GM21786 (cell line): ENCODE results near the gene EPM2A.

Experiments
- ATAC-seq: cut with Tn5 transposase; IDR thresholded peaks from one replicate; pipeline ENCODE4 v1.9.1; 2021; ENCODE audit not compliant: unreplicated experiment

Gene EPM2A

GRCh38 chr6:145681965-145682364 lies 53.4 kb downstream of the EPM2A start:
- ATAC-seq, result no peak

DNA sequence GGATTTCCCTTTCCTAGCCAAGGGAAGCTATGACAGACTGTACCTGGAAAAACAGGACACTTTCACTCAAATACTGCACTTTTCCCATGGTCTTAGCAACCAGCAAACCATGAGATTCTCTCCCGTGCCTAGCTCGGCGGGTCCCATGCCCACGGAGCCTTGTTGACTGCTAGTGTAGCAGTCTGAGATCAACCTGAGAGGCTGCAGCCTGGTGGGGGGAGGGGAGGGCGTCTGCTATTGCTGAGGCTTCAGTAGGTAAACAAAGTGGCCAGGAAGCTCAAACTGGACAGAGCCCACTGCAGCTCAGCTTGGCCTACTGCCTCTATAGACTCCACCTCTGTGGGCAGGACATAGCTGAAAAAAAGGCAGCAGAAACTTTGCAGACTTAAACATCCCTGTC lies 61.8 kb downstream of the EPM2A start:
- no peak for ATAC-seq

- ATAC-seq, result no peak
Measured at GRCh38 chr6:145670311-145670710, 65.0 kb downstream of the EPM2A start.

- ATAC-seq, result no peak
Measured at GRCh38 chr6:145669627-145670034, 65.7 kb downstream of the EPM2A start.

GRCh38 chr6:145668844-145669243 lies 66.5 kb downstream of the EPM2A start:
- ATAC-seq, result no peak

DNA sequence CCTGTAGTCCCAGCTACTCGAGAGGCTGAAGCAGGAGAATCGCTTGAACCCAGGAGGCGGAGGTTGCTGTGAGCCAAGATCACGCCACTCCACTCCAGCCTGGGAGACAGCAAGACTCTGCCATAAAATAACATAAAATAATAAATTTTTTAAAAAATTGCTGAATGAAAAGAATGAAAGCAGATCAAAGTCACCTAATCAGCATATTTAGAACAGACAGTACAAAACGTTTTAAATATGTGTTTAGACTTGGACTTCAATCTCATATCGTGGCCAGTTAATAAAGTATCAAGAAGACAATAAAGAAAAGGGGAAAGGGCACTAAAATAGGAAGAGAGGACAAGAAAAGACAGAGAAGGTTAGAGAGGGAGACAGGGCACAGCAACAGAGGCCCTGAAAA lies 74.6 kb downstream of the EPM2A start:
- no peak for ATAC-seq

DNA sequence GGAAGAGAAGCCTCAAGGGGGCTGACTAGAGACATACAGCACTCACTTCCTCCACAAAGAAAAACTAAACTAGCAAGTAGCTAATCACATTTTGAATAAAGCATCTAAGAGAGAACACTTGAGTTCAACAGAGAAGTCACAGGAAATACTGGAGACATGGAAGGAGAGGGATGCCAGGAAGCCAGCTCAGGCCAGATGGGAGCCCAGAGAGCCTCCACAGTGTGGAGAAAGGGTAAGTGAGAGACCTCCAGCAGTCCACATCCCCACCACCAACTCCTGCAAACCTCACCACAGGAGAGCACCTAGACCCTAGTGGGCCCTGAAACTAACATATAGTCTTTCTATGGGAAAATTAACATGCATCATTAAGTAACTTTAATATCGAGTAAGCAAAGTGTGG lies 79.2 kb downstream of the EPM2A start:
- no peak for ATAC-seq

- ATAC-seq, result no peak
Measured at GRCh38 chr6:145652572-145652971, 82.7 kb downstream of the EPM2A start.

DNA sequence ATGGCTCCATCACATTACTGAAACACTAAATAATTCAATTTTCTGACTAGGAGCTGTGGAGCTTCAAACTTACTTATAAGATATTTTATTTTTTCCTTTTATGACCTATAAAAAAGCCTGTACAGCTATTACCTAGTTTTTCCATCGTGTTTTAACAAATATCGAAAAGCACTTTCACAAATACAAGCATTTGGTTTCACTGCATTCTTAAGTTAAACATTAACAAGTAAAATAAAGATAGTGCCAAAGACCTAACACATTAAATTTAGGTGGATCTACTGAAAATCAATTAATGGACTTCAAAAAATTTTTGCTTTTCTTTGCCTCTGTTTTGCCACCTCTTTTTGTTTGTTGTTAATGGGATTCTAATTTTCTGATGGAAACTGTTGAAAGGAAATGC lies 83.3 kb downstream of the EPM2A start:
- ATAC-seq, result no peak

- no peak for ATAC-seq
Measured at GRCh38 chr6:145648149-145648548, 87.2 kb downstream of the EPM2A start.

GRCh38 chr6:145647602-145648001 lies 87.7 kb downstream of the EPM2A start:
- ATAC-seq, result no peak

DNA sequence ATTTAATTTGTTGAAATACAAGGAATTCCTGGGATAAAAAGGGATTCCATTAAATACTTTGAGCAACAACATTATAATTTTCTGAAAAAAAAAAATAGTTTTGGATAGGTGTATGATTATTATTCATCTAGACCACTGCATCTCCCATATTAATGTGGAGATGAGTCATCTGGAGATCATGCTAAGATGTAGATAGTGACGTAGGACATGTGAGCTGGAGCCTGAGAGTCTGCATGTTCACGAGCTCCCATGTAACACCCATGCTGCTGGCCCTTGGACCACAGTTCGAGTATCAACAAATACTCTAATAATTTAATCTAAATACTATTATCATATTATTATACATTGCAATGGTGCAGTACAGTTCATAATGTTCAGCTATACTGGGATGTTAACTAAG lies 91.6 kb downstream of the EPM2A start:
- no peak for ATAC-seq

DNA sequence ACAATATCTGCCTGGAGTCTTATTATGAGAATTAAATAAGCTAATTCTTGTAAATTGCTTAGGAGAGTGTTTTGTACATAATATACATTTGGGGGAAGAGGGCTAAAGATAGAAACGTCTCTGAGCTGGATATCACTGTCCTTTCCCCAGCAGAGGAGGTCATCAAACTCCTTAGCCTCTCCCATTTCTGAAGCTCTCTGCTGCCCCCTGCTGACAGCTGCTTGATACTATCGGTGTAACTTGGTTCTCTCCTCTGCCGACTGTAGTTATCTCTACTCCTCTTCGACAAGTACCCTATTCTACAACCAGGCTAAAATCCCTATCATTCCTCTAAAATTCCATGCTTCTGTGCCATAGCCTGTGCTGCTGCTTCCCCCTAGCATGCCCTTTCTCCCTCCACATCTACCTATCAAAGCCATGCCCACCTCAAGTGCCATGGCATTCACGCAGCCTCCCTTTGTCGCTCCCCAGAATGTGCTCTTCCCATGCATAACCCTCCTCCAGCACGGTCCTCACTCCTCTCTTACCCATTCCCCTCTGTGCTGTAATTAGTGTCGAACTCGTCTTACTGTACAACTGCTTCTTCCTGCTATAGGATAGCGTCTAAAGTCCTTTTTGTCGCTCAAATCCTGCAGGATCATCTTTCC lies 101.2 kb downstream of the EPM2A start:
- ATAC-seq, result peak; percentile 92

GRCh38 chr6:145632971-145633370 lies 102.3 kb downstream of the EPM2A start:
- no peak for ATAC-seq

GRCh38 chr6:145631374-145631773 lies 103.9 kb downstream of the EPM2A start:
- ATAC-seq, result no peak

- ATAC-seq, result no peak
Measured at GRCh38 chr6:145630598-145630997, 104.7 kb downstream of the EPM2A start.

- no peak for ATAC-seq
Measured at GRCh38 chr6:145629478-145629877, 105.8 kb downstream of the EPM2A start.

DNA sequence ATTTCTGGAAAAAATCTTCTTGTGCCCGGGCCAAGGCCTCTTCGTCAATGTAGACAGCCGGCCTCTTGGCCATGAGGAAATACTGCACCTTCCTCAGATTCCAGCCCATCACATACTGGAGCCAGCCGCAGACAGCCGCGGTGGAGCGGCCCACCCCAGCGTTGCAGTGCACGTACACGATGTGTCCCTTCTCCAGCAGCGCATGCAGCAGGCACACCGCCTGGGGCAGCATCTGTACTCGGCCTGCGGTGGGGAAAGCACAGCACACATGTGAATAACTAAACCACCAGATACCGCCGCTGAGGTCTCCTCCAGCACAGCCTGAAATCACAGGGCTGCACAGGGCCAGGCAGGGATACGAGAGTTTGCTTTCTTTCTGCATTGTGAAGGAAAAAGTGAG lies 107.9 kb downstream of the EPM2A start:
- ATAC-seq, result no peak

DNA sequence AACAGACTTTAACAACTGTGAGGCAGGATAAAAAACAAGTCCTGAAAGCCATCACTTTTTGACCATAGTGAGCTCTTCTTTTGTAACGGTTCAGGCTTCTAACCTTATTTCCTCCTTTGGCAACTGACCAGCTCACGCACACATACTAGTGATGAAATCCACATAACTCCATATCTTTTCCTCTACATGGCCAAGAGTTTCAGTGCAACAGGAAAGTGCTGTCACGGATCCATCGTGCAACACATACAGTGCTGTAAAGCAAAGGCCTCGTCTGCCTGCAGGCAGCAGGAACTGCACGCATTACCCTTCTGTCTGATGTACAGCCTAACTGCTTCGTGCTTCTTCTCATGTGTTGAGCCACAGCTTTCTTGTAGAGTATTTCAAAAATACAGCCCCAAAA lies 108.5 kb downstream of the EPM2A start:
- ATAC-seq, result no peak

DNA sequence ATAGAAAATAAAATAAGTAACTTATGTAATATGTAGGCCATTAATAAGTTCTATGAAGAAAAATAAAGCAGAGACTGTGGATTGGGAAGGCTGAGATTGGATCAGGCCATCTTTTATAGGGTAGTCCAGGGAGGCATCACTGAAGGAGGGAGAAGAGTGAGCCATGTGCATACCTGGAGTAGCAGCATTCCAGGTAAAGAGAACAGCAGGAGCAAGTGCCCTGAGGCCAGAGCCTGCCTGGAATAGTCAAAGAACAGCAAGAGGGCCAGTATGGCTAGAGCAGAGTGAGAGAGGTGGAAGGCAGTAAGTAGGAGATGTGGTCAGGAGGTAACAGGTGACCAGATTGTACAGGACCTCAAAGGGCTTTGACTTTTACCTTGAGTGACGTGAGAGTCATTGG lies 112.1 kb downstream of the EPM2A start:
- ATAC-seq, result no peak

- ATAC-seq, result peak; percentile 74
Measured at GRCh38 chr6:145621776-145622175, 113.5 kb downstream of the EPM2A start.

DNA sequence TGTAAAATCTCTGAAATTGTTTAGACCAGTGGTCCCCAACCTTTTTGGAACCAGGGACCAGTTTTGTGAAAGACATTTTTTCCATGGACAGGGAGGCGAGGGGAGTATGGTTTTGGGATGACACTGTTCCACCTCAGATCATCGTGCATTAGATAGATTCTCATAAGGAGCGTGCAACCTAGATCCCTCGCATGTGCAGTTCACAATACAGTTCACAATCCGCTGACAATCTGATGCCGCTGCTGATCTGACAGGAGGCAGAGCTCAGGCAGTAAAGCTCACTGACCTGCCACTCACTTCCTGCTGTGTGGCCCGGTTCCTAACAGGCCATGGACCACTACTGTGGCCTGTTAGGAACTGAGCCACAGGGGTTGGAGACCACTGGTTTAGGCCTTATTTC lies 115.2 kb downstream of the EPM2A start:
- no peak for ATAC-seq

- no peak for ATAC-seq
Measured at GRCh38 chr6:145609521-145609920, 125.8 kb downstream of the EPM2A start.
